Hair follicle dermal papilla cell (primary cell): Measurements from ENCODE around the gene BRINP2. TPM values are rescaled to one million over a fixed set of nuclear protein-coding genes. Genes with fewer than 3 reads are reported as not detected.

ENCODE experiments used
- total RNA-seq: library from RNA; depleted of rRNA; stranded (reverse); fragments of >200 nt; gene quantifications from 2 replicates; pipeline ENCODE4 v1.2.3, GENCODE V29; 2012

The BRINP2 gene, protein sequence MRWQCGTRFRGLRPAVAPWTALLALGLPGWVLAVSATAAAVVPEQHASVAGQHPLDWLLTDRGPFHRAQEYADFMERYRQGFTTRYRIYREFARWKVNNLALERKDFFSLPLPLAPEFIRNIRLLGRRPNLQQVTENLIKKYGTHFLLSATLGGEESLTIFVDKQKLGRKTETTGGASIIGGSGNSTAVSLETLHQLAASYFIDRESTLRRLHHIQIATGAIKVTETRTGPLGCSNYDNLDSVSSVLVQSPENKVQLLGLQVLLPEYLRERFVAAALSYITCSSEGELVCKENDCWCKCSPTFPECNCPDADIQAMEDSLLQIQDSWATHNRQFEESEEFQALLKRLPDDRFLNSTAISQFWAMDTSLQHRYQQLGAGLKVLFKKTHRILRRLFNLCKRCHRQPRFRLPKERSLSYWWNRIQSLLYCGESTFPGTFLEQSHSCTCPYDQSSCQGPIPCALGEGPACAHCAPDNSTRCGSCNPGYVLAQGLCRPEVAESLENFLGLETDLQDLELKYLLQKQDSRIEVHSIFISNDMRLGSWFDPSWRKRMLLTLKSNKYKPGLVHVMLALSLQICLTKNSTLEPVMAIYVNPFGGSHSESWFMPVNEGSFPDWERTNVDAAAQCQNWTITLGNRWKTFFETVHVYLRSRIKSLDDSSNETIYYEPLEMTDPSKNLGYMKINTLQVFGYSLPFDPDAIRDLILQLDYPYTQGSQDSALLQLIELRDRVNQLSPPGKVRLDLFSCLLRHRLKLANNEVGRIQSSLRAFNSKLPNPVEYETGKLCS
- total RNA-seq, result 0.12 and 0.32 TPM in 2 replicates

DNA sequence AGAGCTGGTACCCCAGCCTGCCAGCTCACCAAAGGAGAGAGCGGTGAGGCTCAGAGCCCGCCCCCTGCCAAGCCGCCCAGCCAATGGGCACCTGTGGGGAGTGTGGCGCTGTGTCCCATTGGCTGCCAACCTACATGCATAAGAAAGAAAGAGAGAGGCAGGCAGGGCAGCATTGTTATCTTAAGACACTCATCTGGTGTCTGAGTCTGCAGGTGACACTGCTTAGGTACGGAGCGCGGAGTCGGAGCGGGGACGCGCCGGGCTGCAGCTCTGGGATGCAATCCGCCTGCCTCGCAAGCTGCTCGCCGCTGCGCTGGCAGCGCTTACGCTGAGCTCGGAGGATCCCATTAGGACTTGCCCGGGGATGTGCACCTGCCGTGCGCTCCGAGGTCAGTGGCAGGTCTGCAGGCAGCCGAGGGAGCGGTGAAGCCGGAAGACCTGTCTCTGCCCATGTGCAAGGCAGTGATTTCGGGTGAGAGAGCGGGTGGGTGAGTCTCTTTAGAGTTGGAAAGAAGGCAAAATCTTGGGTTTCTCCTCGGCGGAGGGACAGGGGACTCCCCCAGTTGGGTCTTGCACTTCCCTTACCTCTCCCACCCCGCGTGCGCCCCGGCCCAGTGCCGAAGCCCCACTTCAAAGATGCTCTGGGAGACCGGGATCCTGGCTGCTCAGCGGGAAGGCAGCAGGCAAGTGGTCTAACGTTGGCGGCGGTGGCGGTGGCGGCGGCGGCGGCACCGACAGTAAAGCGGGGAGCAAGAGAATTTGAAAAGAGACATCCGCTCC, at the start of gene BRINP2:
Gene BRINP2, plus strand, starts transcription at position 203 of the 780 bp plus-strand sequence. CDS start 58,919 bp downstream, outside the sequence.

DNA sequence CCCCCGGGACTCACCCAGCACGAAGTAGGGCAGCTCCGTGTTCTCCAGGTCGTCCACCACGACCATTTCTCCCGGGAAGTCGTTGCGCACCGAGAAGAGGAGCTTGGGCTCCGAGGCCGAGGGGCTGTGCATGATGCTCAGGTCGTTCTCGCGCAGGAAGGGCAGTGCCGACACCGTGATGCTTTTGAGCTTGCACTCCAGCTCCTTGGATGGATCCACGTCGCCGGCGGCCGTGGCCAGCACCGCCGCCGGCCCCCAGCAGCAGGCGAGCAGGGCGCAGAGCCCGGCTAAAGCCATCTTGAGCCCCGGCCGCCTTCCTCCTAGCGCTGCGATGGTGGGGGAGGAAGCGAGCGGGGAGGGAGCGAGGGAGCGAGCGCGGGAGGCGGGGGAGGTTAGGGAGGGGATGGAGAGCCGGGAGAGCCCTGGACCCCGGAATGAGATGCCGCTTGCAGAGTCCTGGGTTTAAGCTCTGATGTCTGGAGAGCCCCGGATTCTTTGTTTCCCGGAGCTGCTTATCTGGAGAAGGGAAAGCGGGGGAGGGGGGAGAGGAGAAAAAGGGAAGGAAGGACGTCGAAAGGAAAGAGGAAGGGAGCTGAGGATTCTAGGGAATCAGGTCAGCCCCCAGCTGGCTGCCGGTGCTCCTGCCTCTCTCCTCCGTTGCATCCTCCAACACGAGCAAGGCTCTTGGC, 6.2 kb upstream of the BRINP2 start, which contains the start of gene ASTN1:
Gene ASTN1, minus strand, starts transcription at position 333 of the 689 bp plus-strand sequence. Its CDS starts 36 bp downstream, at position 297.

Other genes starting within 250 kb of the BRINP2 start
- 0.16 and 0.24 TPM in 2 replicates for gene ASTN1, start 6.2 kb upstream of the BRINP2 start, total RNA-seq